Measurements from ENCODE around the gene PRPF6. TPM values are rescaled to one million over a fixed set of nuclear protein-coding genes. Genes with fewer than 3 reads are reported as not detected.
A peak's percentile ranks its signal among the peaks of the same experiment; 100 is the strongest.

Gene PRPF6
- total RNA-seq, 3 donors from 2014 or later: 51.2 to 64.4 (median 59.1) TPM

DNA sequence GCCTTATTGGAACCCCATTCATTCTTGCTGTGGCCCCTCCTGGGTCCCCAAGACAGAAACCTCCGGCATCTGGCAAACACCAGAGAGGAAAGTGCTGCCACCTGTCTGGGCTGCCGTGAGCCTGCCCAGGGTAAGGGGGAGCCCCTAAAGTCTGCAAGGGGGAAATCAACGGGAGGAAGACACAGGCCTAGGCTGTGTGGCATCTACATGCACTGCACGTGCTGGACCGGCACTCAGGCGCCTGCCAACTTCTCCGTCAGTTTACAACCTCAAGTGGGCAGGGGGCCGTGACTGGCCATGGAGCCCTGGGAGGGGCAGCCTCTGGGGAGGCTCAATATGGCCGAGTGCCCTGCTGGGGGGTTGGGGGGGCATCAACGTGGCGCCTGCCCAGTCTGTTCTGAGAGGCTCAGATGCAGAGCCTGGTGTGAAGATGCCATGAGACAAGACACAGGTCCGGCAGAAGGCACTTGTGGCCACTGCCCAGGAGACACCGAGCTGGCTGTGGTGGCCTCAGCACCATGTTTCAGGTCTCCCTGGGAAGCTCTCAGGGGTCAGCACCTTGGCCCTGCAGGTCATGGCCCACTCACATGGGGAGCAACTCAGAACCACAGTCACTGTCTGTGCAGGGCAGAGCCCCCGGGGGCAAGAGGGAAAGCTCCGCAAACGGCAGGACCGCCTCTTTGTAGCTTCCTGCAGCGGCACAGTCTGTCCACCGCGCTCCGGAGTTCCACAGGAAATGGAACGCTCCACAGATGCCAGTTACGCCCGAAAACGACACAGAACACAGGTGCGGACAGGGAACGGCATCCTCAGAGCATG is 33.1 kb upstream of the PRPF6 start:
- H3K4me1 ChIP-seq (ENCODE audit: low read depth): peaks cover 45% of the 10 kb centered on the region
- H3K4me3 ChIP-seq: no peak overlapping the region
- ATAC-seq (no peak), DNase-seq (peak in 2 of 3 donors; percentile 46 to 61)
- TF ChIP-seq, protein P1, sequence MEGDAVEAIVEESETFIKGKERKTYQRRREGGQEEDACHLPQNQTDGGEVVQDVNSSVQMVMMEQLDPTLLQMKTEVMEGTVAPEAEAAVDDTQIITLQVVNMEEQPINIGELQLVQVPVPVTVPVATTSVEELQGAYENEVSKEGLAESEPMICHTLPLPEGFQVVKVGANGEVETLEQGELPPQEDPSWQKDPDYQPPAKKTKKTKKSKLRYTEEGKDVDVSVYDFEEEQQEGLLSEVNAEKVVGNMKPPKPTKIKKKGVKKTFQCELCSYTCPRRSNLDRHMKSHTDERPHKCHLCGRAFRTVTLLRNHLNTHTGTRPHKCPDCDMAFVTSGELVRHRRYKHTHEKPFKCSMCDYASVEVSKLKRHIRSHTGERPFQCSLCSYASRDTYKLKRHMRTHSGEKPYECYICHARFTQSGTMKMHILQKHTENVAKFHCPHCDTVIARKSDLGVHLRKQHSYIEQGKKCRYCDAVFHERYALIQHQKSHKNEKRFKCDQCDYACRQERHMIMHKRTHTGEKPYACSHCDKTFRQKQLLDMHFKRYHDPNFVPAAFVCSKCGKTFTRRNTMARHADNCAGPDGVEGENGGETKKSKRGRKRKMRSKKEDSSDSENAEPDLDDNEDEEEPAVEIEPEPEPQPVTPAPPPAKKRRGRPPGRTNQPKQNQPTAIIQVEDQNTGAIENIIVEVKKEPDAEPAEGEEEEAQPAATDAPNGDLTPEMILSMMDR (IDR thresholded peaks at IDR 0.05): no peak
- no peaks in the 10 kb centered on the region for H3K36me3 ChIP-seq (ENCODE audit: low read depth)
- no peaks in the 10 kb centered on the region for H3K9me3 ChIP-seq
- intact Hi-C loops (cut with DNase I, micrococcal nuclease): no loop called here

DNA sequence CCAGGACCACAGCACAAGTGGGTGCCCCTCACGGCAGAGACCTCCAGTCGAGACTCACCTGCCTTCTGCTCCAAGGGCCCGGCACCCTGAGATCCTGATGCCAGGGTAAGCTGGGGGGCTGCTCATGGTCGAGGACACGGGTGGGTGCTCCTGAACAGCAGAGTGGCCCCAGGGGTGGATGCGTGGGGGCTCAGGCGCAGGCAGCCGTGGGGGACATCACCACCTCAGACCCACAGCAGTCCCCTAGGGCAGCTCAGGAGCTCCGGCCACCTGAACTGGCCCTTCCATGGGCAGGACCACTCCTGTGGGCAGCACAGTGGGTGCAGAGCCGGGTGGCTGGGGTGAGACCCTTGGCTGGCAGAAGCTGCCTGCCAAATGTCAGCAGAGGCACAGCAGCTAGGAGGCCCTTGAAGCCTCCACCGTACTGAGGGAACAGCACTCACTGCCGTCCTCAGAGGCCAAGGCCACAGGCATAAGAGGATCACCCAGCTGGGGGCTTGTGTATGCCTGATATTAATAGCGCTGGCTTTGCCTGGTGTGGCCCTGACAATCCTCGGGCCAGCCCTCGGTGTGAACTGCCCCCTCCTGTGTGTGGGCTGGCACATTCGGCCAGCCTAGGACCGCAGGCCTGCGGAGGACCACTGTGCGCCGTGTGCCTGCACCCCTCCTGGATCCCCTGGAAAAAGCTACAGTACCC is 30.1 kb upstream of the PRPF6 start:
- intact Hi-C loops (cut with DNase I, micrococcal nuclease): no loop called here
- Histone ChIP-seq H3K9me3 (no peaks in the 10 kb centered on the region), H3K36me3 (ENCODE audit: low read depth) (no peaks in the 10 kb centered on the region), H3K4me1 (ENCODE audit: low read depth) (peaks cover 67% of the 10 kb centered on the region), H3K4me3 (no peak overlapping the region)
- ATAC-seq: no peak
- DNase-seq: peak in 1 of 3 donors; percentile 58
- TF ChIP-seq, protein P1 (IDR thresholded peaks at IDR 0.05): no peak

DNA sequence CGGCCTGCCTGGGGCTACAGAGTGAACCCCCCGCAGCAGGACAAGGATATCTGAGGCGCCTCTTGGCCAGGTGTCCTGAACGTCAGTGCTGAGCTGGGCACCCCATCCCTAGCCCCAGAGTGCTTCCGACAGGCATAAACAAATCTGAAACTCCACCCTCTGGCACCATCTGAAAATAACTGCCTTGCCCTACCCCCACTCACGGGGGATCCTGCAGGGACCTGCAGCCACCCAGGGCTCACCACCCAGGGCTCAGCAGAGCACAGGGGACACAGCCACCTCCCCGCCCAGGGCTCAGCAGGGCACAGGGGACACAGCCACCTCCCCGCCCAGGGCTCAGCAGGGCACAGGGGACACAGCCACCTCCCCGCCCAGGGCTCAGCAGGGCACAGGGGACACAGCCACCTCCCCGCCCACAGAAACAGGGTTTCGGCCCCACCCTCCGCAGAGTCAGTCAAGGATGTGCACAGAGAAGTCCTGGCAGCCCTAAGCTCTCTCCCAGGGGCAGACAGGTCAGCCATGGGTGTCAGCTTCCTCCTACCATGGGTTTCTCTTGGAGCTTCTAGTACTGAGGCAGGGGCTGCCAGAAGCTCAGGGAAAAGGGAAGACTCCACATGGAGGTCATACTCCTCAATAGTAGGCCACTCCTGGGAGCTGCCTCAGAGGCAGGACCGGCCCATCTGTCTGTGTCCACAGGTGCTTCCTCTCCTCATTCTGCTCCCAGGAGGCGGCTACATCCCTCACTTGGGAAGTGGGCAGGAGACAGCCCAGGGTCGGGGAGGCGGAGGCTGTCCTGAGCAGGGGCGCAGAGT is 29.3 kb upstream of the PRPF6 start:
- DNase-seq (peak; percentile 70 to 79 (median 76)), ATAC-seq (peak; percentile 34)
- no peaks in the 10 kb centered on the region for H3K9me3 ChIP-seq
- intact Hi-C loops (cut with DNase I, micrococcal nuclease): no loop called here
- peaks cover 67% of the 10 kb centered on the region for H3K4me1 ChIP-seq (ENCODE audit: low read depth)
- TF ChIP-seq, protein P1 (IDR thresholded peaks at IDR 0.05): no peak
- H3K36me3 ChIP-seq (ENCODE audit: low read depth): no peaks in the 10 kb centered on the region
- no peak overlapping the region for H3K4me3 ChIP-seq

DNA sequence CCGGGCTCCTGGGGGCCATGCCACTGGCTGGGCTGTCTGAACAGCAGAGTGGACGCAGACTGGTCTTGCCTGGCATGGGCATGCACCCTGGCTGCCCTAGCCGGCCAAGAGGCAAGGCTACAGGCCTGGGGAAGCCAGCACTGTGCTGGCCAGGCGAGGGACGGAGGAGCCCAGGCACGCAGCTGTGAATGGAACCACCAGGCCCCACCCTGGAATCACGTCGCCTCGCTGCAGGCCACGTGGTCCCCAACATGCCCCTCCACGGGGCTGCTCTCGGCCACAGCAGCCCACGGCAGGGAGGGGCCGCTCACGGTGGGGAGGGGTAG is 28.8 kb upstream of the PRPF6 start:
- Histone ChIP-seq H3K4me3 (no peak overlapping the region), H3K36me3 (ENCODE audit: low read depth) (no peaks in the 10 kb centered on the region), H3K9me3 (no peaks in the 10 kb centered on the region), H3K4me1 (ENCODE audit: low read depth) (peaks cover 71% of the 10 kb centered on the region)
- intact Hi-C loops (cut with DNase I, micrococcal nuclease): no loop called here
- peak in 2 of 3 donors; percentile 51 to 58 for DNase-seq
- TF ChIP-seq, protein P1 (IDR thresholded peaks at IDR 0.05): no peak
- ATAC-seq: no peak

DNA sequence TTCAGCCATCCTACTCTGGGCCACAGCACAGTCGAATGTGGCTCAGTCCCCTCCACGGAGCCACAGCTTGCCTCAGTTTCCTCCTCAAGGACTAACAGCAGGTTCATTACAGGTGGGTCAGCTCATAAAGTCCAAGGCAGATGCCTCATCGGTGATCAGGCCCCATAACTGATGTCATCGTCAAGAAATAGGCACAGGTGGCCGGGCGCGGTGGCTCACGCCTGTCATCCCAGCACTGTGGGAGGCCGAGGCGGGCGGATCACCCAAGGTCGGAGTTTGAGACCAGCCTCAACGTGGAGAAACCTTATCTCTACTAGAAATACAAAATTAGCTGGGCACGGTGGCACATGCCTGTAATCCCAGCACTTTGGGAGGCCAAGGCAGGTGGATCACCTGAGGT is 28.2 kb upstream of the PRPF6 start:
- ATAC-seq (no peak), DNase-seq (peak in 2 of 3 donors; percentile 53 to 59)
- Histone ChIP-seq H3K4me3 (no peak overlapping the region), H3K36me3 (ENCODE audit: low read depth) (no peaks in the 10 kb centered on the region), H3K9me3 (no peaks in the 10 kb centered on the region), H3K4me1 (ENCODE audit: low read depth) (peaks cover 75% of the 10 kb centered on the region)
- intact Hi-C loops (cut with DNase I, micrococcal nuclease): no loop called here
- TF ChIP-seq, protein P1 (IDR thresholded peaks at IDR 0.05): no peak

All from mucosa of descending colon (tissue), 3 donors.